NK-92 treated with Interleukin-12 subunit alpha and Interleukin-12 subunit beta, amount 100 ng/mL, for 24 hours (cell line): ENCODE data around the gene SMOC2.

ENCODE experiments used
- DNase-seq: peaks from one replicate; lab custom pipeline; 2025; lab: John Stamatoyannopoulos, UW

The SMOC2 gene, protein sequence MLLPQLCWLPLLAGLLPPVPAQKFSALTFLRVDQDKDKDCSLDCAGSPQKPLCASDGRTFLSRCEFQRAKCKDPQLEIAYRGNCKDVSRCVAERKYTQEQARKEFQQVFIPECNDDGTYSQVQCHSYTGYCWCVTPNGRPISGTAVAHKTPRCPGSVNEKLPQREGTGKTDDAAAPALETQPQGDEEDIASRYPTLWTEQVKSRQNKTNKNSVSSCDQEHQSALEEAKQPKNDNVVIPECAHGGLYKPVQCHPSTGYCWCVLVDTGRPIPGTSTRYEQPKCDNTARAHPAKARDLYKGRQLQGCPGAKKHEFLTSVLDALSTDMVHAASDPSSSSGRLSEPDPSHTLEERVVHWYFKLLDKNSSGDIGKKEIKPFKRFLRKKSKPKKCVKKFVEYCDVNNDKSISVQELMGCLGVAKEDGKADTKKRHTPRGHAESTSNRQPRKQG

DNA sequence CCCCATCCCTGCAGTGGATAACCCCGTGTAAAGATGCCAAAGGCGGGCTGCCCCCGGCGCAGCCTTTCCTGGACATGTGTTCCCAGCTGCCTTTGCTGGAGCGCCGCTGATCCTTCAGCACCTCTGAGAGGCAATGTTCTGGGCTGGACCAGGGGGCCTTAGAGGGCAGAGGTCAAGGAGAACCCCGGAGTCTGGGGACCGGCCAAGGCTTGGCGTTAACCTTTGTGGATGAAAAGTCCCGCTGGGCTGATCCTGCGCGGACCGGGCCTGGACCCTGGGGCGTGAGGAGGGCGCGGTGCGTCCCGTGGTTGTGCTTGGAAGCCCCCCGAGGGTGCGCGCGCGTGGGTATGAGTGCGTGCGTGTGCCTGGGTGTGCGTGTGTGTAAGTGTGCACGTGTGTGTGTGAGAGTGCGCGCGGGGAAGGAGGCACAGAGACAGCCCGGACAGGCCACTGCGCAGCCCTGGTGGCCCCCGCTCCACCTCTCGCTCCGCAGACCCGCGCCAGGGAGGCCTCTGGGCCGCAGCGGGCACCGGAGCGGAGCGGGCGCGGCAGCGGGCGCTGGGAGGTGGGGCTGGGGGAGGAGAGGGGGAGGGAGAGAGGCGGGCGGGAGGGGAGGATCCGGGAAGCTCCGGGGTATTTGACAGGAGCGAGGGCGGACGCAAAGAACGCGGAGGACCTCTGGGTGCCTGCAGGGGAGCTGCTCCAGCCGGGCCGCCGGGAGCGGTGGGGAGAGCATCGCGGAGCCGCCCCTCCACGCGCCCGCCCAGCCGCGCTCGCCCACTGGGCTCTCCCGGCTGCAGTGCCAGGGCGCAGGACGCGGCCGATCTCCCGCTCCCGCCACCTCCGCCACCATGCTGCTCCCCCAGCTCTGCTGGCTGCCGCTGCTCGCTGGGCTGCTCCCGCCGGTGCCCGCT, at the start of gene SMOC2:
TSS of gene SMOC2 (plus strand) at position 665 of the 914 bp plus-strand sequence. CDS start at position 852, 187 bp downstream.
- DNase-seq: no peak

DNA sequence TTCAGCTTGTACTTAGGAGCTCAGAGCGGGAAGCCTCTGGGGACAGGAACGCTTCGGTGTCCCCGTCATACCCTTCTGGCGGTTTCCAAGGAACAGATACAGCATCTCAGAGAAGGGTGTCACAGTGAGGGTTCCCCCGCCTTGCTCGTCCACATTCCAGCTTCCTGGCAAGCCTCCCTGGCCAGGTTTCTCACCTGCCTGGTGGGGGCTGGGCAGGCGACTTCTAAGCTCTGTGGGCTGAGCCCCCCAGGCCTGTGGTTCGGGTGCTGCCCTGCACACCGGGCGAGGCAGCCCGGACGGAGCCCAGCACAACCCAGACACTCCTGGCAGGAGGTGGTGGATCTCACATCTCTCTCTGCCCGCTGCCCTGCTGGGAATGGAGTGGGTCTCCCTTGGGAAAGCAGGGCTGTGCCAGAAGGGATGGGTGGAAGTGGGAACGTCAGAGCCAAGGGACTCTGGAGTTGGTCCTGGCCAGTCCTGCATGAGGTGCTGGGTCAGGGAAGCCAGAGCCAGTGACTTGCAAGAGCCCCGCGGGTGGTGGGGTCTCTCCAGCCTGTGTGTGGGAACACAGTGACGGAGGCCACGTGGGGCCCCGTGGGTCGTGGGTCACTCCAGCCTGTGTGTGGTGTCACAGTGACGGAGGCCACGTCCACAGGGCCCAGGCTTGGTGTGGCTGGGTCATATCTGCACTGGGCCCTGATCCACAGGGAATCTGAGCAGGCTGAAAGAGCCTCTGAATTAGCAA, 47.7 kb upstream of the SMOC2 start:
- DNase-seq: no peak

DNA sequence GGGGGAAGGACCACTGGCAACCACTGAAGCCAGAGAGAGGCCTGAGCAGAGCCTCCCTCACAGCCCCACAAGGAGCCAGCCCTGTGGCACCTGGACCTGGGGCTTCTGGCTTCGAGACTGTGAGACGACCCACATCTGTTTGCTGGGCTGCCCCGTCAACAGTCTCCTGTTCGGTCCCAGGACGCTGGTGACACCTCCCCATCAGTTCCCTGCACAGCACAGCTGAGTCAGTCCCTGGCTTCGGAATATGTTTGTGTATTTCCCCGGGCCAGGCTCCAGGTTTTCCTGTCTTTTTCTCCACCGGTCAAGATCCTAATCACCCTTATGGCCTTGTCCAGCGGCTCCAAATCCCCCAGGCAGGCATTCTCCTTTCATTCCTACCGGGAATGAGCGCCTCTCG, 46.4 kb upstream of the SMOC2 start:
- DNase-seq: no peak

DNA sequence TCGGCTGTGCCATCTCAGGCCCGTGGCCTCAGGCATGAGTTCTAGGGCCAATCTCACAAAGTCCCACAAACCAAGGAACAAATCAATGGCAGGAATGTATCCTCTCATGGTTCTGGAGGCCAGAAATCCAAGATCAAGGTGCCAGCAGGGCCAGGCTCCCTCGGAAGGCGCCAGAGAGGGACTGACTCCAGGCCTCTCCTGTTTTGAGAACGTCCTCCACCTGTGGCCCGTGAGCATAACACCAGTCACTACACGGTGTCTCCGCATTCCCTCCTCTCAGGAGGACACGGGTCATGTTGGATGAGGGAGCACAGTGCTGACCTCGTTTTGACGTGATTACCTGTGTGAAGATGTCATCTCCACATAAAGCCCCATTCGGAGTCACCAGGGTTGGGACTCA, 45.0 kb upstream of the SMOC2 start:
- DNase-seq: no peak

DNA sequence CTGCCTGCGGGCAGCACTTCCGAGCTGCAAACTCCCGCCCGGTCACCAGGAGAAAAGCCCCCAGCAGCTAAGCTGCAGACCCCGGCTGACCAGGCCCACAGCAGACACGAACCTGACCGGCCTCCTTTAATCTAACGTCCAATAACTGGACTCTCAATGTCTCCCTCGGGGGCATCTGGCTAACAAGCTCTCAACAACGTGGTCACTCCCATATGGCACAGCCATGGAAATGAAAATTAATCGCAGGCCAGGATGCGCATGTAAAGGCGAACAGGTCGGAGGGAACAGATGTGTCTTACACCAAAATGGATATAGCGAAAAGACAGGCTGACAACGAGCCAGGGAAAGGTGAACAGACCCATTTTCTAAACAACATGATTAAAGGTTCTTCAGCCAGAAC, 44.4 kb upstream of the SMOC2 start:
- no peak for DNase-seq

DNA sequence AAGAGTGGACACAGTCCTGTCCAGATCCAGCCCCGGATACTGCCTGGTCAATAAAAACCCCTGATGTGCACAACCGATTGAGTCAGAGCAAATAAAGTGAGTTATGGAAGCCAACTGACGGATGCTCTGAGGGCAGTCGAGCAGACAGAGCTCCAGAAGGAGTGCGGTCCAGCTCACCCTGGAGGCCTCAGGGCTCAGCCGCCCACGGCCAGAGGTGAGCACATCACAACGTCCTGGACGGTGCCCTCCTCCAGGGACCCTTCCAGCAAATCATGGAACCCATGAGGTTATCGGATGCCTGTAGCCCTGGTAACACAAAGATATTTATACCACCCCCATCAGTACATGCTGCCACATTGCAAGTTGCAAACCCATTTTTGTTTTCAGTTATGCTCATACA, 44.0 kb upstream of the SMOC2 start:
- DNase-seq: no peak

DNA sequence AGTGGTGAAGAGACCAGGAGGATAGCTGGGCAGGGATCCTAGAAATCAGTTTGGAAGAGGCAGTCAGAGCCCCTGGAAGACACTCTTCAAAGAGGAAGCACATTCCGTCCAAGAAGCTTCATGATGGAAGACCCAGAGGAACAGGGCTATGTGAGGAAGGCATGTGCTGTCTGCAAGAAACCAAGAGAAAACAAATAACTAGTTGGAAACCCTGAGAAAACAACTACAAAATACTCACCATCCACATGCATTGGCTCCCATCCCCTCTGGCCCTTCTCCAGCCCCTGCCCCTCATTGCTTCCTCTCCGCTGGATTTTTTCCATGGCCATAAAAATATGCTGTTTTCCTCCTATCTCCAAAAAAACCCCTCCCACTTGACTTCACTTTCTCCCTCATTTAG, 40.9 kb upstream of the SMOC2 start:
- no peak for DNase-seq

DNA sequence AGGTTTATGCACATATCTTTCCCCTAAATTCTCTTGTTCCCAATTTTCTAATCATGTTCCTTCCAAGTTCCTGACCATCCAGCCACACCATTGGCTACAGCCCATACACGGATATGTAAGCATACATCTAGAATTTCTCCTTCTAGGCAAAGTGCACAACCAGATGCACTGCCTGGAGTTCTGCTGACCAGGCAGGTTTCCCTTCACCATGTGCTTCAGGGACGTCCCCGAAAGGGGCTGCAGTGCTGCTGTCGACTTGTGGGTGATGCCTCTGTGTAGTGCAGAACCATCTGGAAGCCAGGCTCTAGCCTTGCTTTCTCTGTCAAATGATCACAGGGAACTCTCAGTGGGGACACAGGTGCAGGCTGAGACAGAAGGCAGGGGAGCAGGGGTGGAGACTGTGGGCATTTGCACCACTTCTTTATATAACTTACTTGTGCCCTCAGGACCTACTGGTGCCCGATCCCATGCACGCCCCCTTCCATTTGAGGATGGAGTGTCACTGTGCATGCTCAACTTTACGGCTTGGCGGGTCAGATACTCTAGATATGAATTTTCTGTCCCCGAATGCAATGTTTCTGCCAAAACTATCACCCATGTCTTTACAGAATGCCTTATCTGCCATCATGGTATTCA, 37.5 kb upstream of the SMOC2 start:
- DNase-seq: no peak

DNA sequence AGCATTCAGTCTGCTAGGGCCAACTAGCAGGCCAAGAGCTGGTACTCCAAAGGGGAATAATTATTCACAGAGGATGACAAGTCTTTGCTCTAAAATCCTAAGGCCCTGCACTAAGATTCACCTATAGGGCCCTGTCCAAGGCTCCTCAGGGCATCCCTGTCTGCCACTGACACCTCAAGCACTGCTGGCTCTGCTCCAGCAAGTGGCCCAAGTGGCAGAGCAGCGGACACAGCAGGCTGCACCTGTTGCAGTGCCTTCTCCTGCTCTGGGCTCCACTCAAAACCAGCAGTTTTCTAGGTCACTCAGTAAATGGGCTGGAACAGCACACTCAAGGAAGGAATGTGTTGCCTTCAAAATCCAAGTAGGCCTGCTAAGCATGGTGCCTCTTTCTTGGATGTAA, 36.4 kb upstream of the SMOC2 start:
- DNase-seq: no peak

DNA sequence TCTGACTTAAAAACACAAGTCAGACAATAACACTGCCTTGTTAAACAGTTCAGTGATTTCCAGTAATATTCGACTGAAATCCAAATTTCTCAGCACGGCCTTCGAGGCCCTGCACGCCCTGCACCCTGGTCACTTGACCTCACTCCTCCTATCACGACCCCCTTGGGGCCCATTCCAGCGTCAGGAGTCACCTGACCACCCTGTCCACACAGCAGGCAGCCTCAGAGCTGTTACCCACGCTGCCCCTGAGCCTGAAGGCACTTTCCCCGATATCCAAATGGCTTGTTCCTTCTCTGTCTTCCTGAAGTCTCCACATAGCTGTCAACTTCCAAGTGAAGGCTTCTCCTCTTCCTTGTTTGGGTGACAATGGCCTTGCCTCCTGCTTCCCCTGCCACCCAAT, 33.1 kb upstream of the SMOC2 start:
- DNase-seq: no peak

DNA sequence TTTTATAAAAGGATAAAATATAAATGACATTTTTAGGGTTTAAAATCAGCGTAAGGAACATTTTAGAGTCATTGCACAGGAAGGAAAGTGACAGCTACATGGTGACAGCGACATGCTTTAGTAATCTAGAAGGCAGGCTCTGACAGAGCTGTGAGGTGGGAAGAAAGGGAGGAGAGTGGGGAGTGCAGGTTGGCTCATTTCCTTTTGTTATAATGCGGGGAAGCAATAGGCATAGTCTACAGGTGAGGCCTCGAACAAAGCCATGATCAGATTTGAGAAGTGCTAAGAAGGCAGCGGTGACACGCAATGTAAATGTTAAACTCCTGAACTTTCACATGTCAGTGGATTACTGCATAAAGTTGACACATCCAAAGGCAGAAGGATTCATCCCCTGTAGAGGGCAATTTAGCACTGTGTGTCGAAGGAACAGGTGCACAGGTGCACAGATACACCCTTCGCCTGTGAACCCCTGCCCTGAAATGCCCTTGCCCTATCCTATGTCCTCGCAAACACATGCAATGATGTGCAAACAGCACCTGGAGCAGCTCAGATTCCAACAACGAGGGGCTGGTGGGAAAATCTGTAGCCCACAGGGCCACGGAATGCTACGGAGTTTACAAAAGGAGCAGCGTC, 32.4 kb upstream of the SMOC2 start:
- no peak for DNase-seq

DNA sequence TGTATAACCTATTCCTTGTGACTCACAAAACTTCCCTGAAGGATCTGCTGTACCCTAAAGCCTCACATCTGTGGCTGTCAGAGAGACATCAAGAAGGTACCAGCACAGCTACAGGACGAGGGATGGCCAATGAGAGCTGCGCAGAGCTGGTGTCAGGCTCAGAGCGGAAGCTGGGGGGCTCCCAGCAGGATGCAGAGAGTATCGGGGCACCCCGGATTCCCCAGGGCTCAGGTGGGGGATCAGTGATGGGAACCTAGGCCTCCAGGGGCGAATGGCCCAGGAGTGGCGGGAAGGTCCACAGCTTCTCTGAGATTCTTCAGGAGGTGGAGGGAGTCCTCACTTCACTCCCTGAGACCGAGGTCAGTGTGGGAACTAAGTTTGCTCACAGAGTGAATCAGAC, 30.9 kb upstream of the SMOC2 start:
- no peak for DNase-seq

DNA sequence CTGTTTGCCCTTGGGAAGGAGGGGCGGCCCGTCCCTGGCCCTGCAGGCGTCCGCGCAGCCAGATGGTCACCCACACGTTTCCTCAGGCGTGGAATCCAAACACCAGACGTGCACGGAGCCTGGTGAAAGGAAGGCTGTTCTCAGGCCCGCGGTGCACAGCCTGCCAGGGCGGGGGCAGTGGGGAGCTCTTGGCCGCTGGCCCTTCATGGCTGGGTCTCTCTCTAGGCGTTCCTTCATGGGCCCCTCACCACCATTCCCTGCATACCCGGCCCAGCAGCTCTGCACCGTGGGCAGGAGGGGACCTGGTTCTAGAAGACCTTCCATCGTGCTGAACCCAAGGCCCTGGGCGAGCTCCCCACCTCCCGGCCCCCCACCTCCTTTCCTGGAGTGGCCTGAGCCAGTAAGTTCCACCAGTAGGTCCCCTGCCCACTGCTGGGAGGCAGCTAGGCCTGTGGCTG, 30.4 kb upstream of the SMOC2 start:
- DNase-seq: no peak

DNA sequence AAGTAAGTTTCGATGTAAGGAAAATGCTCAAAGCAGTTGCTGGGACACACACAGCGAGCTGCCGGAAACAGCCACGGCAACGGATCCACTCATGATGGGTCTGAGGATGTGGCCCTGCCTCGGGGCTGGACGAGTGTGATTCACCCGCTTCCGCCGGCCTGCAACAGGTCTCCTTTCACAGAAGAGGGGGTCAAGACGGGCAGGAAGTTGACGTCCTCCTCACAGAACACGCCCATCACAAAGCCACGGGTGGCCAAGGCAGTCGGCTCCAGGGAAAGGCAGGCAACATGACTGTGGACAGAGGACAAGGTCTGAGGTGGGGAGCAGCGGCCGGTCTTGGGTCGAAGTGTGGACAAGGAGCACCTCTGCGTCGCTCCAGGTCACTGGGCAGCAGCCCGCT, 29.9 kb upstream of the SMOC2 start:
- no peak for DNase-seq

DNA sequence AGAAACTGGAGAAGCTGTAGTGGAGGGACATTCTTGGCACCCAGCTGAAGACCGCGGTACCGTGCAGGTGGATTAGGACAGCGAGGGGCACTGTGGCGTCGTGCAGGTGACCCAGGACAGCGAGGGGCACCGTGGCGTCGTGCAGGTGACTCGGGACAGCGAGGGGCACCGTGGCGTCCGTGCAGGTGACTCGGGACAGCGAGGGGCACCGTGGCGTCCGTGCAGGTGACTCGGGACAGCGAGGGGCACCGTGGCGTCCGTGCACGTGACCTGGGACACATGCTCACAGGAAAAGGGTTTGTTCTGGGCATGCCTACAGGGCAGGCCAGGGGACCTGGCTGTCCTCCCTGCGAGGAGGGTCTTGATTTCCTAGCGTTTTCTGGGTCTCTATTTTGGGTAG, 29.2 kb upstream of the SMOC2 start:
- no peak for DNase-seq

DNA sequence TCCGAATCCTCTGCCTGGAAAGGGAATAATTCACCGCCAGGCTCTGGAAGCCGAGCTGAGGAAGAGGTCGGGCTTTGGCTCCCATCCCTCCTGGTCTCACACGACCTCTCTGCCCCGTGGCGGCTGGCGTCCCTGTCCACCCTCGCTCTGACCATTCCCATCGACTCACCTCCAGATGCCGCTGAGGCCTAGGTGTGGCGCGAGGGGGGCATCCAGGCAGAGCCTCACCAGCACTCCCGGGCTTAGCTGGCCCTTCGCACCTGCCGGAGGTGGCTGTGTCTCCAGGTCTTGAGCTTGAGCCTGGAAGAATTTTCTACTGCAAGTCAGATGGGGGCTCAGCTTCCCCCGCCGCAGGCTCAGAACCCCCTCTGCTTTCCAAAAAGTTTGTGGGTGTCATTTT, 28.5 kb upstream of the SMOC2 start:
- DNase-seq: no peak

DNA sequence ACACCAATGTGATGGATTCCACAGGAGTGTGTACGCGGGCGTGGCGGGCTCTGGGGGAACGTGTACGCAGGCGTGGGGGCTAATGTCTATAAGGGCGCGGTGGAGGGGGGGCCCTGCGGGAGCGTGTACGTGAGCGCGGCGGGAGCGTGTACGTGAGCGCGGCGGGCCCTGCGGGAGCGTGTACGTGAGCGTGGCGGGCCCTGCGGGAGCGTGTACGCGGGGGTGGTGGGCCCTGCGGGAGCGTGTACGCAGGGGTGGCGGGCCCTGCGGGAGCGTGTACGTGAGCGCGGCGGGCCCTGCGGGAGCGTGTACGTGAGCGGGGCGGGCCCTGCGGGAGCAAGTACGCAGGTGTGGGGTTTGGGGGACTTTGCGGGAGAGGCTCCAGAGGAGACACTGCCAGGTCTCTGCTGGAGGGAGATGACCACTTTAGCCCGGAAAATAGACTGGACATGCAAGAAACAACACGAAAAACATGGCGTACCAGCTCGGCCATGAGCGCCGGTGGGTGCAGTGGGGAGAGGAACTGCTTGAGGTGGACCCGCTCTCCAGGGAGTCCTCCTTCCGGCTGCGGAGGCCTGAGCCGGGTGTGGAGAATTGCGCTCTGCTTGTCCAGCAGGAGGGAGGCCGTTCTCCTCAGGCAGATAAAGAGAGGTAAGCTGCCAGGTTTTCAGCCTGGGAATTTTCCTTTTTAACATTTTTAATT, 27.8 kb upstream of the SMOC2 start:
- no peak for DNase-seq

DNA sequence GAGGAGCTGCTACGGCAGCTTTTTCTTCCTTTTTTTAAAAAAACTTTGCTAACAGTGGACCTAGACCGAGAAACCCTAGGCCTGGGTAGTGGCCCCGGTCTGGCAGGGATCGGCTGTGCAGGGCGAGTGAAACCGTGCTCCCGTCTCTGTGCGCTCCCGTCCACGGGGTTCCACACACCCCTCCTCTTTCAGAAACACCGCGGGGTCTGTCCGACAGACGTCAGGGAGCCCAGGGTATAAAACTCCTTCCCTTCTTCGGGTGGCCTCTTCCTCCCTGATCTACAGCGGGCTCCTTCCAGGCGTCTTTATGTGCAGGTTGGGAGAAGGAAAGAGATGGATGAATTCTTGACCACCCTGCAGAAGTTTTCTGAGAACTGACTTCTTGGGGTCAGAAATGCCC, 27.1 kb upstream of the SMOC2 start:
- no peak for DNase-seq

DNA sequence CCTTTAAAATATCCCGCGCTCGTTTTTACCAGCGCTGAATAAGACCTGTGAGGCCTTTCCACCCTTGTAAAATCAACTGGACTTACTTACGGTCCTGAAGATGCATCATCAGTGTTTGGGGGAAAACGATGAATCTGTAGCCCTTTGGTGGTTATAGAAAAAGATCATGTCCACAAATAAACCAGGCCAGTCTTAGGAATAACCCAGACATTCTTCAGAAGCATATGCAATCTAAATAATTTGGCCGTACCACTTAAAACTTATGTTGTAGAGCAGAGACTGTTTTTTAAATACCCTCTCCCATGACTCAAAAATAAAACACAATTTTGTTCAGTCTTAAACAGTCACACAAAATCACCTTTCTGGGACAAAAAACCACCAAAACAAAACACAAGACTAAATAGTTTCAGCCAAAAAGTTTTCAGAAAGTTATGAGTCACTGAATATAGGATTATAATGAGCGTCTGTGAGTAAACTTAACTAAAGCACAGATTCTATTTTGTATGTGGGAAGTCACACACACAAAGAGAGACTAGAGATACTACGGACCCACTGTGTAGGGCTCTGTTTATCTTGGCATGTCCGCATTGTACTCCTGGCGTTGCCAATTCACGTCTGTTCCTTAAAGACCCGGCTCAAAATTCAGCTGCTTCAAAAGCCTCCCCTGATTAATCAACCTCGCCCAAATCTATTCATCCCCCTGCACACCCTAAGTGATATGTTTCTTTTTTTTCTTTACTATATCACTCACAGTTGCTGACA, 26.5 kb upstream of the SMOC2 start:
- no peak for DNase-seq
